Stimulated activated CD4-positive, alpha-beta T cell treated with anti-CD3 and anti-CD28 coated beads, Interleukin-12 subunit alpha, Interleukin-12 subunit beta, amount 100 ng/mL, for 4 hours (primary cell): ENCODE results near the gene SFT2D2.

ENCODE experiments used
- DNase-seq: peaks from one replicate; pipeline ENCODE4 v3.0.0-alpha.2; 2020

The SFT2D2 gene

DNA sequence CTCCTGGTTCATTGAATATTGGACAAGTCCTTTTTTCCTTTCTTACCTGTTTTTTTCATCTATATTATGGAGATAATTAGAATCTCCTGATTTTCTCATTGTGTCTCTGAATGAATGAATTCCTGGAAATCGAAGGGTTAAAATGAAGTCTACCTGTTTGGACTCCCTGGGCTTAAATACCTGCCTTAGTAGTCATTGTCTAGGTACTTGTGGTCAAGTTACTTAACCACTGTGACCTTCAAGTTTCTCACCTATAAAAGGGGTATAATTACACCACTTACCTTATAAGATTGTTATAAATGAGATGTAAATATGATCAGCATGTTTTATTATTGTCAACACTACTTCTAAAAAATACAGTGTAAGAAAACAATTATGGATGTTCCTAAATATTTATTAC, 45.8 kb downstream of the SFT2D2 start:
- no peak for DNase-seq

DNA sequence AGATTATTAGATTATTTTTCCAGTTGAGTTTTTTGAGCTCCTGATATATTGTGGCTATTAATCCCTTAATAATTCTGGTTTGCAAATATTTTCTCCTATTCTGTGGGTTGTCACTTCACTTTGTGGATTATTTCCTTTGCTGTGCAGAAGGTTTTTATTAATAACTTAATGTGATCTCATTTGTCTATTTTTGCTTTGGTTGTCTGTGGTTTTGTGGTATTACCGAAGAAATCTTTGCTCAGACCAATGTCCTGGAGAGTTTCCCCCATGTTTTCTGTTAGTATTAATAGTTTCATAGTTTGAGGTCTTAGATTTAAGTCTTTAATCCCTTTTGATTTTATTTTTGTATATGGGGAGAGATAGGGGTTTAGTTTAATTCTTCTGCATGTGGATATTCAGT, 47.8 kb downstream of the SFT2D2 start:
- DNase-seq: no peak

DNA sequence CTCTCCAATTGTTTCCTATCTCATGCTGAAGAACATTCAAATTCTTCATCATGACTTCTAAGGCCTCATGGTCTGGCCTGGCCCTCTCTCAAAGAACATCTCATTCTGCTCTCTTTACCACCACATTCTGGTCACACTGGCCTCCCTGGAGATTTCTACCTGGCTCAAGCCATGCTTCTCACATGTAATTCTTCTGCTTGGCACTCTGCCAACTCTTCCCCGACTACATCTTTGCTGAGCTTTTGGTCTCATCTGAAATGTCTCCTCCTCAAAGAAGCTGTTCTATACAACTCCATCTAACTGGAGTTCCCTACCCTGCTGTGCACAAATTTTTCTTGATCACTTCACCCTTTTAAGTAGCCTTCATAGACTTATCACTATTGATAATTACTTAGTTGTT, 53.4 kb downstream of the SFT2D2 start:
- DNase-seq: no peak

DNA sequence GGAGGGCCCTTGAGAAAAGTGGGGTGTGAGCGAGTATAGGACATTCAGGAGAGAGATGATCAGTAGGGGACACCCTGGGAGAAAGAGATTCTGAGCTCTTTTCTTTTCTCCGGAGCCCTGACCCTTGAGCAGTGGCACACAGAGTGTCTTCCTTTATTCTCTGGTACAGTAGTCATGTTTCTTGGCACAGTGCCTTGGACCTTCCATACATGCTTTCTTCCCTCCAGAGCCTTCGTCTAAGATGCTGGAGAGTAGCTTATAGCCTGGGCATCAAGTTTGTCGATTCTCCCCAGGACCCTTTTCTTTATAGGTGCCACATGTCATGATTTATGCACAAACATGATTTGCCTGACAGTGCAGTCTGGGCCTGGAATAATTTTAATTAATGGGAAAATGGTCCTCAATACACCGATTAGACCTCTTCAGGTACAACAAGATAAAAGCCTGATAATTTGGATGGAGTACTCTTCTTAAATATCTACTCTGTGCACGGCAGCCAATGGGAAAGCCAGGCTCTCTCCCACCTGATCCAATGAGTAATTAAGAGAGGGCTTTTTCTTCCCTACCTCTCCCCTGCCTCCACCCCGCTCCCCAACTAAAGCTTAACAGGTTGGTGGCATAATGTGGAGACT, 54.6 kb downstream of the SFT2D2 start, which contains the start of gene TBX19:
TBX19 (plus strand) TSS at position 582 of the 632 bp plus-strand sequence. CDS start 214 bp downstream, outside the sequence.
- no peak for DNase-seq

DNA sequence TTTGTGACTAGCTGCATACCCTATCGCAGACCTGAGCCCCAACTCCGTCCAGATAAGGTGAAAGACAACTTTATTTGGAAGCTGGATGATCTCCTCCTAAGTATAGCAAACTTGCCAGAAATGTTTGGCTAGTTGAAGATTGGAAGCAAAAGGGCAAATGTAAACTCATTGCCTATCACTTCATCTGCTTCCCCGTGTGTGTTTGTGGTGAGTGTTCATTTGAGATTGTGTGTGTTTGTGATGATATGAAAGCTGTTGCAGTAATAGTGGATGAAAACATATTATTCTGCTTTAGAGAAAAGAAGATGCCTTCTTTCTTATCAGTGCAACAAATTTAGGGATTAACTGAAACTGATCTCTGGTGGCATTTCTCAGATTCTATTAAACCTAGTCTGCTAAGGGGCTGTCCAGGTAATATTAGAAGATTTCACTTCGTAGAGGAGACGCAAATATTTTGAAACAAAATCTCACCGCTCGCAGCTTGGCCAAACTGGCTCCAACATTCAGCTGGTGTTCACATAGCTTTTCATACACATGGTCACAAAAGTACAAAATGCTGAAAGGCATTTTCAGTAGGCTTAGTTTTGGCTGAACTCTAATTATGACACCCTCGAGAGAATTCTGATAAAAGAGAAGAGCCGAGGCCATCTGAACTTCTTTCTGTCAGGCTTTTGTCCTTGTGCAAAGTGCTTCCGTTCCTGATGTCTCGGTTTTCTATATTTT, 56.0 kb downstream of the SFT2D2 start:
- no peak for DNase-seq

DNA sequence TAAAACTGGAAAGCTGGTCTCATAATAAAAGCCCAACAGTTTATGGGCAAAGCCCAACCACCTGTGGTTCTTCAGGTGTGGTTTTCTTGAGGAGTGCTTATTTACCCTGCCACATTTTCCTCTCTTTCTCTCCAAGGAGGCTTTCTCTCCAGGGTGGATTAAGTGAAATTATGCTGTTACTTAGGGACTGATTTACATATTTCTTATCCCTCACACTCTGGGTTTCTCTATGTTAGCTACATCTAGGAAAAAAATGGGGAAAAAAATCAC, 59.7 kb downstream of the SFT2D2 start:
- no peak for DNase-seq

DNA sequence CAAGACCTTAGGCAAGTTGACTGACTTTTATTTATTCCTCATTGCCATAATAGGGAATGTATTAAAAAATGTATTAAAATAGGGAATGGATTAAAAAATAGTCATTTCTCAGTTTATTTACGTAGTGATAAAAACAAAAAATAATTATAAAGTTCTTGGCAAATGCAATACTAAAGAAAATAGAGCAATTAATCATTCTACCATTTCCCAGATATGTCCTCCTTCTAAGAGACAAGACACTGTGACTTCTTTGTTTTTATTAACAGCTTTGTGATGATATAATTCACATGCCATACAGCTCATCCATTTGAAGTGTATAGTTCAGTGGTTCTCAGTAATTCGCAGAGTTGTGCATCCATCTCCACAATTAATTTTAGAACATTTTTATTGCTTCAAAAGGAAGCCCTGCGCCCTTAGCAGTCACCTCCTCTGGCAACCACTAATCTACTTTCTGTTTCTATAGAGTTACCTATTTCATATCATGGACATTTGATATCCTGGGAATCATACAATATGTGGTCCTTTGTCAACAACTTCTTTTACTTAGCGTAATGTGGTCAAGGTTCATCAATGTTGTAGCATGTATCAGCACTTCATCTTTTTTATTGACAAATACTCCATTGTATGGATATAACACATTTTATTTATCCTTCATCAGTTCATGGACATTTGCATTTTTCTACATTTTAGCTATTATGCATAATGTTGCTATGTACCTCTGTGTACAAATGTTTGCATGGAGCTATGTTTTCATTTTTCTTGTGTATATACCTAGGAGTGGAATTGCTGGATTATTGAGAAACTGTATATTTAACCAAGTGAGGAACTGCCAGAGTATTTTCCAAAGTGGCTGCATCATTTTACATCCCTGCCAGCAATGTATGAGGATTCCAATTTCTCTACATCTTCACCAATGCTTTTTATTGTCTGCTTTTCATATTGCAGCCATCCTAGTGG, 60.4 kb downstream of the SFT2D2 start:
- no peak for DNase-seq

DNA sequence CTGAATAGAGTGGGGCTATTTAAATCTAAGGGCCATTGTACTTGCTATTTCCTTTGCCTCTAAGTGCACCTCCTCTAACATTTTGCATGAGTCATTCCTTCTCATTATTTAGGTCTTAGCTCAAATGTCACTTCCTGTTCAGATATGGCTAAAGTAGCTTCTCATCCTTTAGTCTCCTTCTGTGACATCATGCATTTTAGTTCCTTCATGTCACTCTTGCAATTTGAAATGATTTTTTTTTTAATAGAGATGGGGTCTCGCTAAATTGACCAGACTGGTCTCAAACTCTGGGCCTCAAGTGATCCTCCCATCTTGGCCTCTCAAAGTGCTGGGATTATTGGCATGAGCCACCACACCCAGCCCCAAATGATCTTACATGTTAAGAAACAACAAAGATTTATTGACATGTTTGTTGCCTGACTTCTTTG, 61.4 kb downstream of the SFT2D2 start:
- DNase-seq: no peak

DNA sequence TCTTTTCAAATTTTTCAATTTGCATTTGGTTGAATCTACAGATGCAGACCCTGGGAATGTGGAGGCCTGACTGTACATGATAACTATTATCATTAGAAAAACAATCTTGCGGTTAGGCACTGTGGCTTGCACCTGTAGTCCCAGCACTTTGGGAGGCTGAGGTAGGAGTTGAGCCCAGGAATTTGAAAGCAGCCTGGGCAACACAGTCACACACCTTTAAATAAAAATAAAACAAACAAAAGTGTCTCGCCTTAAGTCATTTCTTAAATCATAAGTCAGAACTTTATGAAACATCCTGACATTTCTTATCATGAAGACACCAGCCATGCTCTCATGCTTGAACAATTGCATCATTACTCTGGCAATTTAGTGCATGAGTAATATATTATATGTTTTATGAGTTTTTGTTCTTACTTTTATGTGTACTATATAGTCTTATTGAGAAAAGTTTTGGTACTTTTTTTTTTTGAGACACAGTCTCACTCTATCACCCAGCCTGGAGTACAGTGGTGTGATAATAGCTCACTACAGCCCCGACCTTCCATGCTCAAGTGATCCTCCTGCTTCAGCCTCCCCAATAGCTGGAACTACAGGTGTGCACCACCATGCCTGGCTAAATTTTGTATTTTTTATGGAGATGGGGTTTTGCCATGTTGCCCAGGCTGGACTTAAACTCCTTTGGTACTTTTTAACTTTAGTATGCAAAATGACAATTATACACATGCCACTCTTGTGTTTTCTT, 62.7 kb downstream of the SFT2D2 start:
- no peak for DNase-seq

DNA sequence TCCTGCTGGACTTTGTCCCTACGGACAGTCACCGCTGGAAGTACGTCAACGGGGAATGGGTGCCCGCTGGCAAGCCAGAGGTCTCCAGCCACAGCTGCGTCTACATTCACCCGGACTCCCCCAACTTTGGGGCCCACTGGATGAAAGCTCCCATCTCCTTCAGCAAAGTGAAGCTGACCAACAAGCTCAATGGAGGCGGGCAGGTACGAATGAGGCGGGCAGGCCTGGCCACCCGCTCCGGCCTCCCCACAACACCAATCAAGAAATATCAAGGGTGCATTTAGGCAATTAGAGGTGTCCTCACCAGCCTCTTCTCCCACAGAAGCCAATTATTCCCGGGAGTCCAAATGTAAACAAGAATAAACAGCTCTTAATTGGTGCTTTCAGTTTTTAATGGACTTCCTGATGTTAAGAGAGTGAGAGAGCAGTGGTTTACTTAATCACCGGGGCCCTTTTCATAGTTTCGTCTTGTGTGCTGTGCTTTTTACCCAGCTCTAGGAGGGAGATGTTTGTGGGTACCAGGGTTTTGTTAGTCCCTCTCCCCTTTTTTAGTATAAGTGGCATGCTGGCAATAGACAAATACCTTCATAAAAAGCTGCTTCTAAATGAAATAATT, 65.5 kb downstream of the SFT2D2 start:
- no peak for DNase-seq

DNA sequence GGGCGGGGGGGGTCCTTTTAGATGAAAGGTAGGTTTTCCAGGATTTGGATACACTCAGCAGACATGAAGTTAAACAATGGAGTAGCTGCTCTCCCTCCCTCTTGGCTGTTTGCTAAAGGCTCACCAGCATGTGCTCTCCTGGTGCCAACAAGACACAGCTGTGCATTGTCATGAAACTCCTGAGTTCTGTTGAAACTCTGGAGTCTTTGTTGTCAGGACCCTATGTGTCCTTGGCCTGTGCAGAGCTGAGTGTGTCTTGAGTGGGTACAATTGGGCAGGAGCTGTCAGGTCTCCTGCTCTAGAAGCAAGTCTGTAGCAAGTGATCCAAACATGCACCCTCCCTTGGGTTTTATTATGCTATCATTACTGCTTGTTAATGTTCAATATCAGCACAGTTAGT, 67.6 kb downstream of the SFT2D2 start:
- no peak for DNase-seq

DNA sequence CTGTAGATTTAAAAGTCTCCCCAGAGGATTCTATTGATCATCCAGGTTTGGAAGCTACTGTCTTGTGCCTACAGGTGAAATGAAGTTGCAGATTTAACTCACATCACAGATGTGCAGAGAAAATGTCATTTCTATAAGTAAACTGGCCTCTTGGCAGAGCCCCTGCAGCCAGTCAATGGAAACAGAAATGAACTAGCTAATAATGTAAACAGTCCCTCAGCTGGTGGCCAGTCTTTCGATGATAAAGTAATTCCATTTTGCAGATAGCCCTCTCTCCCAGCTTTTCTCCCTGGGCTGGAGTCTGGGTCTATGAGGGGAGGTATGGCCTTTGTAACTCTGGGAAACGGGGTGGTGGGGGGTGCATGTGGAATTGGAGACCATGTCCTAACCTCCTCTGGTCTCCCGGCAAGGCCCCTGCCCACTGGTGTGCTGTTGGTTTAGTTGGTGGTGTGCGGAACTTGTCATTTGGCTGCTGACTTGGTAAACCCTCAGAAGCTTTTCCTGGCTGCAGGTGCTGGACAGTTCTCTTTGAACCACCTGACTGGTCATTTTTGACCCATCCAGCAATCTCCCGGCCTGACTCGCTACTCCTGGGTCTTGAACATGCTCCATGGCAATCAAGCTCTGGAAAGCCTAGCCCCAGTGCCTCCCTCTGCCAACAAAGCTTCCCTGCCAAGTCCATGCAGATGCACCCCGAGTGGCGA, 69.8 kb downstream of the SFT2D2 start:
- no peak for DNase-seq

DNA sequence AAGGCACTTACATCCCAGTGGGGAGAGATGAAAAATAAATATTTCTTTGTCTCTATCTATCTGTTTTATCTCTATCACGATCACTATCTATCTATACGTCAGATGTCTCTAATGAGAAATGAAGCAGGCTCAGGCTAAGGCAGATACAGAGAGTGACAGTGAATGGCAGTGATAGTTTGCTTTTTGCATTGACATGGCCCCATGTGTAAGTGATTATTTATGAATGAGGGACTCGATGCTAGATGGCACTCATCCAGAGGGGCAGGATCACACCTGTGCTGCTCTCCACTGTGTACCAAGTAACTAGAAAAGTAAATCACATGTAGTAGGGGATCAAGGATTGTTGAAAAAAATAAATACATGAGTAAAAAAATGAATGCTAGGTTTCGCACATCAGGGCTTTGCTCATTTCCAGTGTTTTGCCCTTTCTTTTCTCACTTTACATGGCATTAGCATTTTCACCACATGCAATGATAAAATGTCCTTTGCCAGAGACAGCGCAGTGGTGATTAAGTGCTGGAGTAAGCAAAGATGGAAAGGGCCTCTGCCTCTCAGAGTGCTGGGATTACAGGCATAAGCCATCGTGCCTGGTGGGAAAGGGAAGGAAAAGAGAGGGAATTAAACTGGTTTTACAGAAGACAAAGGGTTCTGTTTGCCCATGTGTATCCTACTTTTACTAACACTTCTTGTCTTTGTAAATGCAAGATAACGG, 71.4 kb downstream of the SFT2D2 start:
- no peak for DNase-seq

DNA sequence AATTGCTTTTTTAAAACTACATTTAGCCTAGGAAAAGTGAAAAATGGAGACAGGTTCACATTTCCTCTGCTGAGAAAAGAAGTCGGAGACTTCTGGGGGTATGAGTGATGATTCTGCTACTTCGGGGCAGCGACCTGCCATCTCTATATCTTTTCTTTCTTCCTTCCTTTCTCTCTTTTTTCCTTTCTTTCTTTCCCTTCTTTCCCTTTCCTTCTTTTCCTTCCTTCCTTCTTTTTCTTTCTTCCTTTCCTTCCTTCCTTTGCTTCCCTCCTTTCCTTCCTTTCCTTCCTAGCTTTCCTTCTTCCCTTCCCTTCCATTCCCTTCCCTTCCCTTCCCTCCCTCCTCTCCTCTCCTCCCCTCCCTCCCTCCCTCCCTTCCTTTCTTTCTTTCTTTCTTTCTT, 72.6 kb downstream of the SFT2D2 start:
- DNase-seq: no peak

DNA sequence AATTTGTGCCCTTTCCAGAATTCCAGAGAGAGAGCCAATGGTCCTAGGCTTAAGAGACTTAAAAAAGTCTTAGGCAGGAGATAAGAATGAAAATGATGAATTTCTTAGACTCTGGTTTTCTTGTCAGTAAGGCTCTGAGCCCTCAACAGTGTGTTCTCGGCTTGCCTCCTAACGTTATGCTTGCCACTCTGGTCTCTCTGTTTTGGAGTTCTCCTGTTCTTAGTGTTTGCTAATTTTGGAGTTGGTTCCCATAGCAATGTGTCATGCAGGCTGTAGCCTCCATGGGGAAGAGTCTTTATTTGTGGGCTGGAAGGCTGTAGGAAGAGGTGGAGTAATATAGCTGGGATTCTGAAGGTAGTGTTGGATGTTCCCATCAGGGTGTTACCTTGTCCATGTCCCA, 74.8 kb downstream of the SFT2D2 start:
- DNase-seq: no peak

DNA sequence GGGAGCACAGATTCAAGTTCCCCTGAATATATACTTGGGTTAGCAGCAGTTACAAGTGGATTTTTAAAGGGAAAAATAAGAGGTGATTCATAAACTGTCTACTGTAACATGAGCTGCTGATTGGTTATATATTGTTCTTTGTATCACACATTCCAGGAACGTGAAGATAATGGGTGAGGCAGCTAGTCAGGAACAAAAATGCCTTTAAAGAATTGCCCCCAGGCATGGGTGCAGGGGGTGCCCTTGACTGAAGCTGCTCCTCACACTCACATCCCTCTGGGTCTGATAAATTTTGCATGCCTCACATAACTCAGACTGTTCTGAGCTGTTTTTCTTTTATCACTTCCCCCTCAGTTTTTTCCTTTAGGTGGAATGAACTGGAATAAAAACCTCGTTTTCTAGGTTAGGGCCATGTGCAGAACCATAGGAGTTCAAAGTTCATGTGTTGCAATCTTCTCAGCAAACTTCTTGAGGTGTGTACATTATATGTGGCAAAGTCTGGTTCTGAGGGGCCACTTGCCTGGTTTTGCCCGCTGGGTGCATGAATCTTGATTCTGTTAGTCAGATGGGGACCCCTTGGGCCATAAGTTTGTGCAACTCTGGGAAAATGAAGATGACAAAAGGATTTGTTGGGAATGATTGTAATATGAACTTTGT, 76.0 kb downstream of the SFT2D2 start:
- DNase-seq: no peak
